ENCODE data around the gene ZNF787.

Gene ZNF787

DNA sequence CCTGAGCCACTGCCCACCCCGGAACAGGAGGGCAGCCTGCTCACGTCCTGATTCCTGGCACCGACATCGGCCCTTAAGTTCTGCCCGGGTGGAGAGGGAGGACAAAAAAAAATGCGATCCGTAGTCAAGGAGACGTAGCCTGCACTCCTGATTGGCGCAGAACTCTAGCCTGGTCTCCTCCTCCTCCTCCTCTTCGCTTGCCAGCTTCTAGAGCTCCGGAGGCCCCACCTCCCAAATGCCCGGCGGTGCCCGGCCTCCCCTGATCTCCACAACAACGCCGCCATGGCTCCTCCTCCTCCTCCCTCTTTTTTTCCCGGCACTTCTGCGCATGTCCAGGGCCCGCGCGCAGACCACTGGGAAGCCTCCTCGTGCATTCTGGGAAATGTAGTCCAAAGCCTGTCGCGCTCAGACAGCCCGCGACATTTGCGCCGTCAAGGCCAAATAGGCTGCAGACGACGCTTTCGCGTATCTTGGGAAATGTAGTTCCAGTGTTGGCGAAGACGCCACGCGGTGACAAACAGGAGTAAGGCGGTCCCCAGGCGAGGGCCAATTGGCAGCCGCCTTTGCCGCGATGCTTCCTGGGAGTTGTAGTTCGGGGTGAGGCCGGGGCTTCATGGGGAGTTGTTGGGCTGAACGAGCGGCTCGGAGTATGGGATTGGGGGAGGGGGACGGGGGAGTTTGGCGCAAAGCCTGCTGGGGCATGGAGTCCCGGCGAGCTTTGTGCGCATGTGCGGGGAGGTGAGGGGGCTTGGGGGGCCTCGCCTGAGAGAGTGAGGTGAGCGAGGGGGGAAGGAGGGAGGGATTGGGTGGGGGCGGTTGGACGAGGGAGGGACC lies 19.7 kb upstream of the ZNF787 start, which contains the start of gene ZNF444:
ZNF444 (plus strand) TSS at position 705 of the 834 bp plus-strand sequence. CDS start 5,625 bp downstream, outside the sequence.
- peak within 1 kb of the TSS; percentile 88 for H3K4me3 ChIP-seq (ENCODE audit: low read depth, low read length)
- peak; percentile 97 for DNase-seq (ENCODE audit: low read depth)
- no peak for TF ChIP-seq CTCF (IDR thresholded peaks at IDR 0.05; ENCODE audit: low read depth, low read length, missing control alignments)

DNA sequence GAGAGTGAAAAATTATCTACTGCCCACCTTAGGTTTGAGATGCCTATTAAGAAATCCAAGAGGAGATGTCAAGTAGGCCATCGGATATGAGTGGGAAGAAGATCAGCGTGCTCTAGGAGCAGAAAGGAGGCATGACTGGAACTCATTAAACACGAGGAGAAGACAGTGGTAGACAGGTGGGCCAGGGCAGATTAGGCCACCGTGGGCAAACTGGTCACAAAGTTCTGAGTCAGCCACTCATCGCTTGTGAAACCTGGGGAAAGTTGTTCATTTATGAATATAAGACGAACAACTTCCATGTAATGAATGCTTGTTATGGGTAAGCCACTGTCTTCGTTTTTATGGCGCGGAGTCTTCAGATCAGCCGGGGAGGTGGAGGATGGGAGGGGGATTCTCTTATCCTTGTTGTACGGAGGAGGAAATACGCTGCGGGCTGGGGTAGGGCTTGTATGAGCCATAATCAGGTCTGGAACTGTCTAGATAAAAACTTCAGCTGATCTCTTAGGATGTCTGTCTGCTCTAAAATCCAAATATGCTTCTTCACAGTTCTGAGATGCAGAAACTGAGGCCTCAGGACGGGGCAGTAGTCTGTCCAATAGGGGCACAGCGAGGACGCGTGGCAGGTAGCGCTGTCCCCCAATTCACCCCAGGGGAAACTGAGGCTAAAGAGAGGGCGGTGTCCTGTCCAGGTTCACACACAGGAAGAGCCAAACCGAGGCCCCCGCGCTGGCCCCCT lies 18.9 kb upstream of the ZNF787 start:
- no peak for DNase-seq (ENCODE audit: low read depth)
- no peak for TF ChIP-seq CTCF (IDR thresholded peaks at IDR 0.05; ENCODE audit: low read depth, low read length, missing control alignments)
- H3K4me3 ChIP-seq (ENCODE audit: low read depth, low read length) = peak overlapping the region; percentile 88

DNA sequence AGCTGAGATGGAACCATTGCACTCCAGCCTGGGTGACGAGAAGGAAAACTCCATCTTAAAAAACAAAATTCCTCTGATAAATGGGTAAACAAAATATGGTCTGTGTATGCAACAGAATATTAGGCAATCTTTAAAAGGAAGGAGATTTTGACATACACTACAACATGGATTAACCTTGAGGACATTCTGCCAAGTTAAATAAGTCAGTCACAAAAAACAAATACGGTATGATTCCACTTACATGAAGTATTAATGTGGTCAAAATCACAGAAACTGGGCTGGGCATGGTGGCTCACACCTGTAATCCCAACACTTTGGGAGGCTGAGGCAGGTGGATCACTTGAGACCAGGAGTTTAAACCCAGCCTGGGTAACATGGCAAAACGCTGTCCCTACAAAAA lies 17.0 kb upstream of the ZNF787 start:
- no peak overlapping the region for H3K4me3 ChIP-seq (ENCODE audit: low read depth, low read length)
- no peak for DNase-seq (ENCODE audit: low read depth)
- TF ChIP-seq CTCF (IDR thresholded peaks at IDR 0.05; ENCODE audit: low read depth, low read length, missing control alignments) = no peak

DNA sequence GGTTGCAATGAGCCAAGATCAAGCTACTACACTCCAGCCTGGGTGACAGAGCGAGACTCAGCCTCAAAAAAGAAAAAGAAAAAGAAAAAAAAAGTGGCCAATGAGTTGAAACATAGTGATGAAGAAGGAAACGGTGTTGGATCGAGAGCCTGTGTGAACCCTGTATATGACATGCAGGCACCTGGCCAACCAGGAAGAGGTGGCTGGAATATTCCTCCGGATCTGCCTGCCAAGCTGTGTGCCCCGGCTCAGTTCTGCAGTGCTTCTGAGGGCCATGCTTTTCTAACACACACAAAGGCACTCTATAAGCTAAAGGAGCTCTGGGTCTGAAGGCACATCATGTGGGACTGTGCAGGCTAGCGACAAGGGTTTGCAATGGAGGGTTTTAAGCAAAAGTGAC lies 16.3 kb upstream of the ZNF787 start:
- DNase-seq (ENCODE audit: low read depth) = no peak
- H3K4me3 ChIP-seq (ENCODE audit: low read depth, low read length) = no peak overlapping the region
- TF ChIP-seq CTCF (IDR thresholded peaks at IDR 0.05; ENCODE audit: low read depth, low read length, missing control alignments) = no peak

GRCh38 chr19:56136362-56136761 lies 15.3 kb upstream of the ZNF787 start:
- no peak overlapping the region for H3K4me3 ChIP-seq (ENCODE audit: low read depth, low read length)
- TF ChIP-seq CTCF (IDR thresholded peaks at IDR 0.05; ENCODE audit: low read depth, low read length, missing control alignments) = no peak
- DNase-seq (ENCODE audit: low read depth) = no peak

DNA sequence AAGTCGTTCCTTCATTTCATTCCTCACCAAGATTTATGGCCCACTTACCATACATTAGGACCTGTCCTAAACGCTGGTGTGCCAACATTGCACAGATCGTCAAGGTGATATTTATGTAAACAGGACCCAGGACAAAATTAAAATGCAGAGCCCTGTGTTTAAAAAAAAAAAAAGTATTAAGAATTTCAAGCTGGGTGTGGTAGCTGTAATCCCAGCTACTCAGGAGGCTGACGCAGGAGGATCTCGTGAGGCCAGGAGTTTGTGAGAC lies 13.5 kb upstream of the ZNF787 start:
- no peak overlapping the region for H3K4me3 ChIP-seq (ENCODE audit: low read depth, low read length)
- TF ChIP-seq CTCF (IDR thresholded peaks at IDR 0.05; ENCODE audit: low read depth, low read length, missing control alignments) = no peak
- no peak for DNase-seq (ENCODE audit: low read depth)

Data from GM12864 (cell line).